Activated CD4-positive, alpha-beta T cell treated with anti-CD3 and anti-CD28 coated beads for 24 hours (primary cell): Measurements from ENCODE around the gene CBX1.
"Not testable (repeated sequence)": the region's sequence is repeated elsewhere in the genome, so short reads cannot be mapped to it uniquely, and the experiment has no call there.

Source experiments
- DNase-seq, 2 donors: peaks; one replicate each; pipeline ENCODE4 v3.0.0-alpha.2; 2020; ENCODE audit warnings: low read depth in 2 of 2

Gene CBX1

GRCh38 chr17:48123111-48123510, 21.8 kb upstream of the CBX1 start:
- DNase-seq = no peak

GRCh38 chr17:48122665-48123045, 21.4 kb upstream of the CBX1 start:
- DNase-seq = no peak

- DNase-seq = no peak
These were observed 20.8 kb upstream of the CBX1 start for GRCh38 chr17:48121923-48122664.

- no peak for DNase-seq
These were observed 12.0 kb upstream of the CBX1 start for GRCh38 chr17:48113201-48113676.

GRCh38 chr17:48111937-48112241, 10.6 kb upstream of the CBX1 start:
- no peak for DNase-seq

- DNase-seq = no peak
These were observed 9.5 kb upstream of the CBX1 start for GRCh38 chr17:48110761-48111160.

GRCh38 chr17:48107137-48108055, 6.1 kb upstream of the CBX1 start, which contains the start of gene SNX11:
Gene SNX11 (plus strand): TSS chr17:48107766. CDS start chr17:48112044, 4,278 bp downstream.
- DNase-seq = peak; percentile 86 to 92

- no peak for DNase-seq
These were observed 5.5 kb upstream of the CBX1 start for GRCh38 chr17:48106802-48107136.

- DNase-seq = no peak
These were observed 3.2 kb upstream of the CBX1 start for GRCh38 chr17:48104440-48104839.

GRCh38 chr17:48102798-48103715, 1.8 kb upstream of the CBX1 start:
- DNase-seq = peak in 1 of 2 donors; percentile 10

GRCh38 chr17:48102043-48102750, 919 bp upstream of the CBX1 start:
- DNase-seq = no peak

- DNase-seq = peak in 1 of 2 donors; percentile 6
These were observed 677 bp downstream of the CBX1 start for GRCh38 chr17:48100591-48101011.

GRCh38 chr17:48100160-48100559, 1.1 kb downstream of the CBX1 start:
- no peak for DNase-seq

- DNase-seq = no peak
These were observed 5.7 kb downstream of the CBX1 start for GRCh38 chr17:48095611-48096010.

- DNase-seq = no peak
These were observed 7.8 kb downstream of the CBX1 start for GRCh38 chr17:48093341-48094045.

- no peak for DNase-seq
These were observed 16.3 kb downstream of the CBX1 start for GRCh38 chr17:48084932-48085331.

GRCh38 chr17:48081858-48082257, 19.4 kb downstream of the CBX1 start:
- DNase-seq = no peak

GRCh38 chr17:48077152-48077551, 24.1 kb downstream of the CBX1 start:
- not testable (repeated sequence) for DNase-seq

GRCh38 chr17:48074322-48075081, 26.8 kb downstream of the CBX1 start:
- DNase-seq = peak; percentile 64 to 65
